GM23338 (cell line): ENCODE results near the gene UNKL. TPM values are rescaled to one million over a fixed set of nuclear protein-coding genes. Genes with fewer than 3 reads are reported as not detected.

Experiments
- ATAC-seq: fragments of 200-7000 bp; cut with Tn5 transposase; 3 replicates; pipeline ENCODE4 v1.9.1; 2020
- DNase-seq: peaks from one replicate; pipeline ENCODE4 v3.0.0-alpha.2; 2015; ENCODE audit warnings: low spot score
- H2AFZ ChIP-seq: fragments of 200-600 bp; sonication (generic); 2 replicates; pipeline ENCODE4 v1.8.0; 2016; ENCODE audit warnings: antibody characterized with exemption, mild to moderate bottlenecking, moderate library complexity
- H3F3A ChIP-seq: fragments of 200-600 bp; sonication (generic); replicated peaks from 2 replicates; pipeline ENCODE4 v1.8.0; 2017; ENCODE audit warnings: antibody characterized with exemption, mixed run types, low read depth
- H3K27ac ChIP-seq: fragments of 200-600 bp; sonication (generic); 2 replicates; pipeline ENCODE4 v1.6.1; 2016; ENCODE audit warnings: low read depth
- H3K27me3 ChIP-seq: fragments of 200-600 bp; sonication (generic); 2 replicates; pipeline ENCODE4 v1.8.0; 2016; ENCODE audit warnings: mild to moderate bottlenecking, mixed run types, moderate library complexity; ENCODE audit not compliant: insufficient read depth
- H3K36me3 ChIP-seq: fragments of 200-600 bp; sonication (generic); 2 replicates; pipeline ENCODE4 v1.8.0; 2016; ENCODE audit warnings: mild to moderate bottlenecking; ENCODE audit not compliant: insufficient read depth
- H3K4me1 ChIP-seq: fragments of 200-600 bp; sonication (generic); 2 replicates; pipeline ENCODE4 v1.8.0; 2016; ENCODE audit warnings: mild to moderate bottlenecking, moderate library complexity; ENCODE audit not compliant: insufficient read depth
- H3K4me2 ChIP-seq: fragments of 200-600 bp; sonication (generic); 2 replicates; pipeline ENCODE4 v1.7.1; 2017; ENCODE audit warnings: mixed run types
- H3K4me3 ChIP-seq: fragments of 200-600 bp; sonication (generic); 2 replicates; pipeline ENCODE4 v1.6.1; 2016; ENCODE audit warnings: mixed run types
- H3K79me2 ChIP-seq: fragments of 200-600 bp; sonication (generic); replicated peaks from 2 replicates; pipeline ENCODE4 v1.8.0; 2017; ENCODE audit warnings: mild to moderate bottlenecking; ENCODE audit not compliant: insufficient read depth
- H3K9me2 ChIP-seq: fragments of 200-600 bp; sonication (generic); 2 replicates; pipeline ENCODE4 v1.8.0; 2017; ENCODE audit not compliant: insufficient read depth
- H4K20me1 ChIP-seq: fragments of 200-600 bp; sonication (generic); replicated peaks from 2 replicates; pipeline ENCODE4 v1.8.0; 2017; ENCODE audit warnings: mild to moderate bottlenecking; ENCODE audit not compliant: insufficient read depth
- H3K27ac Mint-ChIP-seq: 2 replicates; pipeline ENCODE4 v1.8.0; 2020; ENCODE audit warnings: inconsistent platforms, mild to moderate bottlenecking, moderate library complexity, mixed read lengths
- H3K27me3 Mint-ChIP-seq: 3 replicates; pipeline ENCODE4 v1.8.0; 2022; ENCODE audit warnings: low read depth, mild to moderate bottlenecking, moderate library complexity, mixed read lengths, inconsistent platforms; ENCODE audit not compliant: insufficient read depth, poor library complexity
- H3K36me3 Mint-ChIP-seq: 3 replicates; pipeline ENCODE4 v1.8.0; 2021; ENCODE audit warnings: low read depth, mild to moderate bottlenecking, inconsistent platforms, moderate library complexity, mixed read lengths
- H3K4me1 Mint-ChIP-seq: 3 replicates; pipeline ENCODE4 v1.8.0; 2020; ENCODE audit warnings: mild to moderate bottlenecking, inconsistent platforms, mixed read lengths
- H3K4me3 Mint-ChIP-seq: 3 replicates; pipeline ENCODE4 v1.8.0; 2021; ENCODE audit warnings: moderate library complexity, mild to moderate bottlenecking, inconsistent platforms, mixed read lengths
- H3K9me3 Mint-ChIP-seq: 3 replicates; pipeline ENCODE4 v1.8.0; 2020; ENCODE audit warnings: moderate library complexity, mild to moderate bottlenecking, inconsistent platforms, mixed read lengths
- CREB1 ChIP-seq: fragments of 250-450 bp; sonication (Bioruptor Pico); IDR thresholded peaks from 2 replicates; pipeline ENCODE4 v1.5.0; 2020; ENCODE audit warnings: low read depth, mild to moderate bottlenecking, moderate library complexity
- CTCF ChIP-seq, 2 experiments: fragments of 200-600 bp in 1 of 2; sonication (generic) in 1 of 2; conservative IDR thresholded peaks; 2 replicates each; pipeline versions ENCODE4 v1.5.1 to v1.6.1; 2016 to 2017; ENCODE audit warnings: antibody characterized with exemption in 2 of 2, low read depth in 2 of 2, mild to moderate bottlenecking in 2 of 2, moderate library complexity in 1 of 2
- ETS1 ChIP-seq: IDR thresholded peaks from 2 replicates; pipeline ENCODE4 v1.6.1; 2016; ENCODE audit warnings: antibody characterized with exemption
- EZH2 ChIP-seq: fragments of 200-600 bp; sonication (generic); IDR thresholded peaks from one replicate; pipeline ENCODE4 v1.8.0; 2017; ENCODE audit warnings: antibody characterized with exemption, mild to moderate bottlenecking, low read depth; ENCODE audit not compliant: unreplicated experiment
- EZH2phosphoT487 ChIP-seq: fragments of 200-600 bp; sonication (generic); IDR thresholded peaks from one replicate; pipeline ENCODE4 v1.8.1; 2018; ENCODE audit warnings: antibody characterized with exemption; ENCODE audit not compliant: unreplicated experiment
- JUNB ChIP-seq: IDR thresholded peaks from one replicate; pipeline ENCODE4 v1.6.1; 2016; ENCODE audit warnings: antibody characterized with exemption; ENCODE audit not compliant: unreplicated experiment
- NANOG ChIP-seq: IDR thresholded peaks from 2 replicates; pipeline ENCODE4 v1.6.1; 2016; ENCODE audit warnings: antibody characterized with exemption, borderline replicate concordance
- POLR2AphosphoS5 ChIP-seq: IDR thresholded peaks from 2 replicates; pipeline ENCODE4 v1.6.1; 2016; ENCODE audit warnings: antibody characterized with exemption, low read depth
- REST ChIP-seq: IDR thresholded peaks from one replicate; pipeline ENCODE4 v1.6.1; 2018; ENCODE audit warnings: antibody characterized with exemption; ENCODE audit not compliant: unreplicated experiment
- STAT1 ChIP-seq: IDR thresholded peaks from one replicate; pipeline ENCODE4 v1.6.1; 2016; ENCODE audit warnings: antibody characterized with exemption; ENCODE audit not compliant: unreplicated experiment
- ZNF114 ChIP-seq: fragments of 250-450 bp; sonication (Bioruptor Pico); IDR thresholded peaks from 2 replicates; pipeline ENCODE4 v1.5.0; 2020; ENCODE audit warnings: mild to moderate bottlenecking, moderate library complexity
- ZNF331 ChIP-seq: fragments of 250-450 bp; sonication (Bioruptor Pico); IDR thresholded peaks from 2 replicates; pipeline ENCODE4 v1.5.0; 2020; ENCODE audit warnings: low read depth, mild to moderate bottlenecking, moderate library complexity
- ZNF462 ChIP-seq: fragments of 250-450 bp; sonication (Bioruptor Pico); IDR thresholded peaks from 2 replicates; pipeline ENCODE4 v1.5.0; 2020; ENCODE audit warnings: mild to moderate bottlenecking, moderate library complexity
- polyA plus RNA-seq: library from polyadenylated mRNA; unstranded; fragments of >200 nt; fragmentation: Nextera tagmentation; extraction: Ambion mirVana; gene quantifications from 2 replicates; pipeline ENCODE4 v1.2.1, GENCODE V29; 2016
- total RNA-seq: library from RNA; depleted of rRNA; stranded (reverse); fragments of >200 nt; shearing (Covaris generic); gene quantifications from 2 replicates; pipeline ENCODE4 v1.2.3, GENCODE V29; 2014

UNKL gene
- total and polyA plus RNA-seq, 2 experiments from 2014 or later, result 16.7 to 28.7 TPM

- Mint-ChIP-seq H3K27me3 (peaks cover 34% of the 10 kb centered on the region), H3K27ac (no peak overlapping the region), H3K4me1 (peaks cover 8% of the 10 kb centered on the region), H3K36me3 (no peaks in the 10 kb centered on the region), H3K9me3 (no peaks in the 10 kb centered on the region), H3K4me3 (no peak overlapping the region)
- H3K36me3 ChIP-seq, result no peaks in the 10 kb centered on the region
- TF ChIP-seq ETS1 (no peak), CTCF (conservative IDR thresholded peaks at IDR 0.05; ENCODE audit: low read depth in 2 of 2) (no peak), REST (no peak), EZH2phosphoT487 (no peak), EZH2 (no peak), CREB1 (CRISPR knock-in tag) (no peak), ZNF114 (no peak), JUNB (no peak), NANOG (no peak), POLR2AphosphoS5 (no peak), ZNF331 (CRISPR knock-in tag) (no peak), ZNF462 (CRISPR knock-in tag) (no peak), STAT1 (no peak)
- no peak overlapping the region for H3K4me2 ChIP-seq
- no peak for DNase-seq
- H3K9me2 ChIP-seq, result no peaks in the 10 kb centered on the region
- H3F3A ChIP-seq, result 0 out of 2 replicates have a peak, but pooled peaks cover 2% of the 10 kb centered on the region
- peaks cover 6% of the 10 kb centered on the region; the same call in 1 of the 2 replicates for H3K4me1 ChIP-seq
- H3K79me2 ChIP-seq, result no peaks in the 10 kb centered on the region
- no peak overlapping the region for H3K27ac ChIP-seq
- no peak overlapping the region for H3K4me3 ChIP-seq
- H3K27me3 ChIP-seq, result peaks cover 36% of the 10 kb centered on the region
- H4K20me1 ChIP-seq, result no peaks in the 10 kb centered on the region; the same call in 1 of the 2 replicates
- no peak overlapping the region for H2AFZ ChIP-seq
- no peak for ATAC-seq
These were observed 77.9 kb downstream of the UNKL start for GRCh38 chr16:1336619-1337018.
